IMR-90 (cell line): ENCODE data around the gene SUPT3H. TPM values are rescaled to one million over a fixed set of nuclear protein-coding genes. Genes with fewer than 3 reads are reported as not detected.

Source experiments
- ATAC-seq: fragments of 200-7000 bp; cut with Tn5 transposase; 2 replicates; pipeline ENCODE4 v1.9.1; 2020; ENCODE audit warnings: low read depth, mild to moderate bottlenecking, moderate library complexity
- BruUV-seq: library from RNA; stranded (reverse); fragments of 400-500 nt; replicated peaks from 2 replicates; lab custom pipeline; 2021; lab: Mats Ljungman, UMichigan
- CTCF ChIA-PET: fragments of 300-600 bp; formaldehyde crosslinking; extraction: SDS; loops from one replicate; lab custom pipeline; 2021; ENCODE audit warnings: antibody characterized with exemption; lab: Yijun Ruan, JAX
- POLR2A ChIA-PET: fragments of 300-600 bp; sonication (Branson Sonifier 250); formaldehyde crosslinking; loops from one replicate; lab custom pipeline; 2022; ENCODE audit warnings: antibody characterized with exemption; ENCODE audit not compliant: unreplicated experiment; lab: Charles Lee
- DNase-seq: peaks from one replicate; pipeline ENCODE4 v3.0.0; 2013
- H2AFZ ChIP-seq: replicated peaks from 2 replicates; pipeline ENCODE3; 2013; ENCODE audit warnings: low read length, mild to moderate bottlenecking; ENCODE audit not compliant: poor library complexity
- H2AK5ac ChIP-seq: 2 replicates; pipeline ENCODE4 v1.6.1; 2013; ENCODE audit warnings: low read depth, low read length, inconsistent platforms
- H2AK9ac ChIP-seq: replicated peaks from 2 replicates; pipeline ENCODE3; 2013; ENCODE audit warnings: mild to moderate bottlenecking, low read depth, low read length, moderate library complexity; ENCODE audit not compliant: poor library complexity
- H2BK120ac ChIP-seq: 2 replicates; pipeline ENCODE4 v1.6.1; 2013; ENCODE audit warnings: low read depth, low read length, inconsistent platforms
- H2BK15ac ChIP-seq: 3 replicates; pipeline ENCODE4 v1.6.1; 2013; ENCODE audit warnings: low read depth, low read length, inconsistent platforms
- H2BK20ac ChIP-seq: 2 replicates; pipeline ENCODE4 v1.6.1; 2013; ENCODE audit warnings: low read depth, mild to moderate bottlenecking, inconsistent platforms, low read length, moderate library complexity
- H2BK5ac ChIP-seq: 2 replicates; pipeline ENCODE4 v1.6.1; 2013; ENCODE audit warnings: mild to moderate bottlenecking, low read depth, low read length, inconsistent platforms; ENCODE audit not compliant: poor library complexity, severe bottlenecking
- H3K14ac ChIP-seq: replicated peaks from 2 replicates; pipeline ENCODE4 v1.6.1; 2013; ENCODE audit warnings: low read depth, low read length, inconsistent platforms
- H3K18ac ChIP-seq: 2 replicates; pipeline ENCODE4 v1.6.1; 2013; ENCODE audit warnings: low read depth, low read length, control low read depth
- H3K23ac ChIP-seq: 2 replicates; pipeline ENCODE4 v1.6.1; 2013; ENCODE audit warnings: low read depth, low read length, inconsistent platforms
- H3K27ac ChIP-seq: 2 replicates; pipeline ENCODE4 v1.5.1; 2013; ENCODE audit warnings: mild to moderate bottlenecking, control low read depth, low read length; ENCODE audit not compliant: insufficient read depth
- H3K27me3 ChIP-seq: 2 replicates; pipeline ENCODE4 v1.6.1; 2013; ENCODE audit warnings: low read length; ENCODE audit not compliant: control insufficient read depth, insufficient read depth
- H3K36me3 ChIP-seq: 2 replicates; pipeline ENCODE4 v1.6.1; 2013; ENCODE audit warnings: low read length, mixed read lengths; ENCODE audit not compliant: control insufficient read depth, insufficient read depth
- H3K4ac ChIP-seq: 2 replicates; pipeline ENCODE4 v1.6.1; 2013; ENCODE audit warnings: low read depth, low read length, inconsistent platforms
- H3K4me1 ChIP-seq: 2 replicates; pipeline ENCODE4 v1.6.1; 2013; ENCODE audit warnings: low read length, mixed read lengths; ENCODE audit not compliant: control insufficient read depth, insufficient read depth
- H3K4me2 ChIP-seq: 2 replicates; pipeline ENCODE4 v1.6.1; 2013; ENCODE audit warnings: low read depth, mild to moderate bottlenecking, control low read depth, low read length, moderate library complexity
- H3K4me3 ChIP-seq: 2 replicates; pipeline ENCODE4 v1.5.1; 2013; ENCODE audit warnings: low read depth, mild to moderate bottlenecking, control low read depth, low read length, moderate library complexity; ENCODE audit not compliant: insufficient read depth
- H3K56ac ChIP-seq: 2 replicates; pipeline ENCODE4 v1.6.1; 2013; ENCODE audit warnings: low read length, inconsistent platforms; ENCODE audit not compliant: insufficient read depth; ENCODE audit errors: extremely low read depth
- H3K79me1 ChIP-seq, 2 experiments: 2 replicates each; pipeline ENCODE4 v1.6.1; 2013; ENCODE audit warnings: low read length in 2 of 2, inconsistent platforms in 1 of 2, low read depth in 1 of 2
- H3K9ac ChIP-seq: 2 replicates; pipeline ENCODE4 v1.6.1; 2013; ENCODE audit warnings: low read depth, low read length, control low read depth
- H3K9me1 ChIP-seq: 2 replicates; pipeline ENCODE4 v1.6.1; 2013; ENCODE audit warnings: low read length, inconsistent platforms; ENCODE audit not compliant: insufficient read depth
- H3K9me3 ChIP-seq: 2 replicates; pipeline ENCODE4 v1.6.1; 2013; ENCODE audit warnings: low read length; ENCODE audit not compliant: control insufficient read depth, insufficient read depth
- H4K20me1 ChIP-seq: 2 replicates; pipeline ENCODE4 v1.6.1; 2013; ENCODE audit warnings: low read length, inconsistent platforms; ENCODE audit not compliant: insufficient read depth
- H4K5ac ChIP-seq: 2 replicates; pipeline ENCODE4 v1.6.1; 2013; ENCODE audit warnings: mild to moderate bottlenecking, low read depth, low read length, control low read depth
- H4K8ac ChIP-seq, 2 experiments: 2 replicates each; pipeline ENCODE4 v1.6.1; 2013; ENCODE audit warnings: low read depth in 2 of 2, low read length in 2 of 2, control low read depth in 1 of 2, inconsistent platforms in 1 of 2
- H4K91ac ChIP-seq: 2 replicates; pipeline ENCODE4 v1.6.1; 2013; ENCODE audit warnings: low read depth, low read length, inconsistent platforms; ENCODE audit not compliant: insufficient read depth
- BHLHE40 ChIP-seq: fragments of 150-350 bp; IDR thresholded peaks from 2 replicates; pipeline ENCODE4 v1.6.1; 2016; ENCODE audit warnings: mild to moderate bottlenecking, low read depth, low read length
- CEBPB ChIP-seq: IDR thresholded peaks from 2 replicates; pipeline ENCODE4 v1.6.1; 2012; ENCODE audit warnings: low read depth, low read length, improper control_type of control experiment
- CHD1 ChIP-seq: IDR thresholded peaks from 2 replicates; pipeline ENCODE4 v1.6.1; 2012; ENCODE audit warnings: low read depth, low read length, improper control_type of control experiment
- CTCF ChIP-seq: conservative IDR thresholded peaks from 2 replicates; pipeline ENCODE4 v1.5.1; 2012; ENCODE audit warnings: mild to moderate bottlenecking, low read depth, low read length, improper control_type of control experiment
- ELK1 ChIP-seq: fragments of 150-350 bp; IDR thresholded peaks from 2 replicates; pipeline ENCODE4 v1.6.1; 2016; ENCODE audit warnings: low read depth, mild to moderate bottlenecking, low read length, moderate library complexity, borderline replicate concordance
- FOS ChIP-seq: fragments of 150-350 bp; IDR thresholded peaks from 2 replicates; pipeline ENCODE4 v1.6.1; 2016; ENCODE audit warnings: low read depth, low read length
- MAFK ChIP-seq: IDR thresholded peaks from 2 replicates; pipeline ENCODE4 v1.6.1; 2012; ENCODE audit warnings: low read depth, low read length, improper control_type of control experiment
- MAZ ChIP-seq: IDR thresholded peaks from 2 replicates; pipeline ENCODE4 v1.6.1; 2012; ENCODE audit warnings: low read depth, mild to moderate bottlenecking, low read length, improper control_type of control experiment, moderate library complexity, borderline replicate concordance
- MXI1 ChIP-seq: IDR thresholded peaks from 2 replicates; pipeline ENCODE4 v1.6.1; 2012; ENCODE audit warnings: low read depth, mild to moderate bottlenecking, low read length, moderate library complexity, borderline replicate concordance
- NFE2L2 ChIP-seq: fragments of 150-350 bp; IDR thresholded peaks from 2 replicates; pipeline ENCODE4 v1.6.1; 2016; ENCODE audit warnings: low read depth, mild to moderate bottlenecking, low read length
- RAD21 ChIP-seq: IDR thresholded peaks from 2 replicates; pipeline ENCODE4 v1.6.1; 2012; ENCODE audit warnings: low read length, improper control_type of control experiment
- RCOR1 ChIP-seq: IDR thresholded peaks from 2 replicates; pipeline ENCODE4 v1.6.1; 2012; ENCODE audit warnings: mild to moderate bottlenecking, low read length, improper control_type of control experiment; ENCODE audit not compliant: insufficient replicate concordance
- RFX5 ChIP-seq: IDR thresholded peaks from 2 replicates; pipeline ENCODE4 v1.8.0; 2012; ENCODE audit warnings: low read depth, mild to moderate bottlenecking, low read length, moderate library complexity
- SMC3 ChIP-seq: fragments of 150-350 bp; IDR thresholded peaks from 2 replicates; pipeline ENCODE4 v1.6.1; 2016; ENCODE audit warnings: low read depth, mild to moderate bottlenecking, antibody characterized with exemption, low read length, moderate library complexity
- USF2 ChIP-seq: fragments of 150-350 bp; IDR thresholded peaks from 2 replicates; pipeline ENCODE4 v1.6.1; 2017; ENCODE audit warnings: mild to moderate bottlenecking, antibody characterized with exemption, low read length, low read depth
- WGBS, 2 experiments: methylation state at CpG; one replicate each; pipeline versions ENCODE4 v1.1.5 to v1.1.7; 2013; ENCODE audit warnings: missing lambda C conversion rate in 2 of 2; ENCODE audit not compliant: insufficient read length in 1 of 2; ENCODE audit errors: extremely low coverage in 2 of 2; 5-methylcytosine and 5-hydroxymethylcytosine counted together
- dilution Hi-C: fragments of 300-500 bp; cut with HindIII; formaldehyde crosslinking; loops from one replicate; pipeline ENCODE4 v1.14.3; 2018; ENCODE audit warnings: low sequenced_read_pairs; ENCODE audit not compliant: unreplicated experiment
- in situ Hi-C: fragments of 300-500 bp; cut with MboI; formaldehyde crosslinking; loops from 3 replicates; pipeline ENCODE4 v1.14.3; 2019; ENCODE audit warnings: low sequenced_read_pairs, inconsistent platforms, mixed read lengths
- intact Hi-C: fragments of 100-400 bp; cut with micrococcal nuclease; formaldehyde crosslinking; loops from 2 replicates; pipeline ENCODE4 v1.10.0; 2022
- polyA plus RNA-seq, 3 experiments: library from polyadenylated mRNA; depleted of rRNA; stranded (reverse); fragments of >200 nt; gene quantifications; 2 replicates each; pipeline ENCODE4 v1.2.3, GENCODE V29; 2012; ENCODE audit warnings: low replicate concordance in 1 of 3
- total RNA-seq: library from RNA; depleted of rRNA; stranded (reverse); fragments of >200 nt; gene quantifications from 2 replicates; pipeline ENCODE4 v1.2.3, GENCODE V29; 2012

Gene SUPT3H
- total and polyA plus RNA-seq, 2 of the 4 experiments (the other 2 are of a cell fraction) = 4.5 to 5.0 TPM

- Histone ChIP-seq H3K27ac (no peak overlapping the region), H4K20me1 (no peaks in the 10 kb centered on the region), H3K4ac (no peak overlapping the region), H3K4me2 (no peak overlapping the region), H3K27me3 (no peaks in the 10 kb centered on the region), H3K9me3 (peaks cover 3% of the 10 kb centered on the region; the same call in 1 of the 2 replicates), H3K4me1 (no peaks in the 10 kb centered on the region), H2BK120ac (no peak overlapping the region), H3K56ac (no peak overlapping the region), H3K36me3 (no peaks in the 10 kb centered on the region), H2BK15ac (no peak overlapping the region), H3K4me3 (no peak overlapping the region), H3K79me1 (peaks cover 0 to 4% of the 10 kb centered on the region in 2 experiments; a peak in 1 of 4 replicates), H4K91ac (no peak overlapping the region), H3K18ac (no peak overlapping the region), H2BK5ac (no peak overlapping the region), H2AFZ (no peak overlapping the region), H2AK9ac (no peak overlapping the region), H3K23ac (no peak overlapping the region), H4K5ac (no peak overlapping the region), H2BK20ac (no peak overlapping the region), H4K8ac (no peak overlapping the region), H3K9me1 (no peaks in the 10 kb centered on the region), H3K14ac (no peak overlapping the region), H2AK5ac (no peak overlapping the region), H3K9ac (no peak overlapping the region)
- dilution Hi-C loops = no loop called here
- ATAC-seq (no peak), DNase-seq (no peak)
- ChIA-PET POLR2A (no interaction called here), CTCF (no interaction called here)
- WGBS, 2 experiments = no CpG with 5 or more reads among the region's 3 CpGs
- BruUV-seq = no TSS peak
- in situ Hi-C loops = no loop called here
- intact Hi-C loops = no loop called here
- no peak for TF ChIP-seq MXI1
- no peak for TF ChIP-seq MAFK
- no peak for TF ChIP-seq ELK1
- TF ChIP-seq RFX5 = no peak
- TF ChIP-seq USF2 = no peak
- TF ChIP-seq RCOR1 = no peak
- TF ChIP-seq RAD21 = no peak
- TF ChIP-seq FOS = no peak
- no peak for TF ChIP-seq NFE2L2
- no peak for TF ChIP-seq CEBPB
- TF ChIP-seq SMC3 = no peak
- no peak for TF ChIP-seq BHLHE40
- no peak for TF ChIP-seq MAZ
- TF ChIP-seq CHD1 = no peak
- no peak for TF ChIP-seq CTCF
These were observed 74.9 kb downstream of the SUPT3H start for GRCh38 chr6:45302832-45303231.
